MM.1S (cell line): ENCODE data around the gene SRRM2.

Source experiments
- DNase-seq: peaks from one replicate; pipeline ENCODE4 v3.0.0-alpha.2; 2015
- H2AFZ ChIP-seq: fragments of 300-600 bp; sonication (generic); 2 replicates; pipeline ENCODE4 v1.6.0; 2016; ENCODE audit warnings: antibody characterized with exemption, low read length
- H3F3A ChIP-seq: fragments of 300-600 bp; sonication (generic); 2 replicates; pipeline ENCODE4 v1.6.1; 2016; ENCODE audit warnings: mild to moderate bottlenecking, antibody characterized with exemption, low read length, moderate library complexity, mixed read lengths; ENCODE audit not compliant: insufficient read depth
- H3K27ac ChIP-seq: fragments of 300-600 bp; sonication (generic); 2 replicates; pipeline ENCODE4 v1.5.1; 2016; ENCODE audit warnings: mild to moderate bottlenecking, low read length
- H3K27me3 ChIP-seq: fragments of 300-600 bp; sonication (generic); replicated peaks from 2 replicates; pipeline ENCODE4 v1.6.0; 2016; ENCODE audit warnings: low read length; ENCODE audit not compliant: insufficient read depth
- H3K36me3 ChIP-seq: fragments of 300-600 bp; sonication (generic); replicated peaks from 2 replicates; pipeline ENCODE4 v1.6.1; 2016; ENCODE audit warnings: mild to moderate bottlenecking, low read length, mixed read lengths; ENCODE audit not compliant: insufficient read depth
- H3K4me1 ChIP-seq: fragments of 300-600 bp; sonication (generic); 2 replicates; pipeline ENCODE4 v1.6.1; 2016; ENCODE audit warnings: low read length, mixed read lengths
- H3K4me2 ChIP-seq: fragments of 300-600 bp; sonication (generic); 2 replicates; pipeline ENCODE4 v1.6.0; 2016; ENCODE audit warnings: low read depth, low read length
- H3K4me3 ChIP-seq: fragments of 300-600 bp; sonication (generic); 2 replicates; pipeline ENCODE4 v1.5.1; 2016; ENCODE audit warnings: low read length, mixed read lengths
- H3K79me2 ChIP-seq: fragments of 300-600 bp; sonication (generic); 2 replicates; pipeline ENCODE4 v1.6.1; 2016; ENCODE audit warnings: mixed run types, low read length, mixed read lengths
- H3K9ac ChIP-seq: fragments of 300-600 bp; sonication (generic); 2 replicates; pipeline ENCODE4 v1.6.1; 2016; ENCODE audit warnings: low read length, mixed read lengths
- H3K9me2 ChIP-seq: fragments of 300-600 bp; sonication (generic); replicated peaks from 2 replicates; pipeline ENCODE4 v1.6.1; 2016; ENCODE audit warnings: mild to moderate bottlenecking, low read length, mixed read lengths; ENCODE audit not compliant: insufficient read depth
- H3K9me3 ChIP-seq: fragments of 300-600 bp; sonication (generic); replicated peaks from 2 replicates; pipeline ENCODE4 v1.6.1; 2016; ENCODE audit warnings: mild to moderate bottlenecking, low read length, mixed read lengths; ENCODE audit not compliant: insufficient read depth
- H4K20me1 ChIP-seq: fragments of 300-600 bp; sonication (generic); 2 replicates; pipeline ENCODE4 v1.6.1; 2016; ENCODE audit warnings: mild to moderate bottlenecking, low read length, moderate library complexity, mixed read lengths; ENCODE audit not compliant: insufficient read depth
- EZH2 ChIP-seq: fragments of 300-600 bp; sonication (generic); optimal IDR thresholded peaks from 2 replicates; pipeline ENCODE3; 2017; ENCODE audit warnings: low read depth, mild to moderate bottlenecking, antibody characterized with exemption, low read length, mixed read lengths
- EZH2phosphoT487 ChIP-seq: fragments of 300-600 bp; sonication (generic); IDR thresholded peaks from 2 replicates; pipeline ENCODE4 v1.6.1; 2018; ENCODE audit warnings: antibody characterized with exemption, low read length
- TF ChIP-seq, protein P1 (sequence below): fragments of 300-600 bp; sonication (generic); IDR thresholded peaks from 2 replicates; pipeline ENCODE4 v1.5.1; 2016; ENCODE audit warnings: antibody characterized with exemption, low read length, mixed read lengths

Gene SRRM2

GRCh38 chr16:2767891-2768290 is 15.5 kb downstream of the SRRM2 start:
- H3K9ac ChIP-seq = no peak overlapping the region
- TF ChIP-seq EZH2phosphoT487 = no peak
- TF ChIP-seq EZH2 = no peak
- TF ChIP-seq, protein P1, sequence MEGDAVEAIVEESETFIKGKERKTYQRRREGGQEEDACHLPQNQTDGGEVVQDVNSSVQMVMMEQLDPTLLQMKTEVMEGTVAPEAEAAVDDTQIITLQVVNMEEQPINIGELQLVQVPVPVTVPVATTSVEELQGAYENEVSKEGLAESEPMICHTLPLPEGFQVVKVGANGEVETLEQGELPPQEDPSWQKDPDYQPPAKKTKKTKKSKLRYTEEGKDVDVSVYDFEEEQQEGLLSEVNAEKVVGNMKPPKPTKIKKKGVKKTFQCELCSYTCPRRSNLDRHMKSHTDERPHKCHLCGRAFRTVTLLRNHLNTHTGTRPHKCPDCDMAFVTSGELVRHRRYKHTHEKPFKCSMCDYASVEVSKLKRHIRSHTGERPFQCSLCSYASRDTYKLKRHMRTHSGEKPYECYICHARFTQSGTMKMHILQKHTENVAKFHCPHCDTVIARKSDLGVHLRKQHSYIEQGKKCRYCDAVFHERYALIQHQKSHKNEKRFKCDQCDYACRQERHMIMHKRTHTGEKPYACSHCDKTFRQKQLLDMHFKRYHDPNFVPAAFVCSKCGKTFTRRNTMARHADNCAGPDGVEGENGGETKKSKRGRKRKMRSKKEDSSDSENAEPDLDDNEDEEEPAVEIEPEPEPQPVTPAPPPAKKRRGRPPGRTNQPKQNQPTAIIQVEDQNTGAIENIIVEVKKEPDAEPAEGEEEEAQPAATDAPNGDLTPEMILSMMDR = no peak

DNA sequence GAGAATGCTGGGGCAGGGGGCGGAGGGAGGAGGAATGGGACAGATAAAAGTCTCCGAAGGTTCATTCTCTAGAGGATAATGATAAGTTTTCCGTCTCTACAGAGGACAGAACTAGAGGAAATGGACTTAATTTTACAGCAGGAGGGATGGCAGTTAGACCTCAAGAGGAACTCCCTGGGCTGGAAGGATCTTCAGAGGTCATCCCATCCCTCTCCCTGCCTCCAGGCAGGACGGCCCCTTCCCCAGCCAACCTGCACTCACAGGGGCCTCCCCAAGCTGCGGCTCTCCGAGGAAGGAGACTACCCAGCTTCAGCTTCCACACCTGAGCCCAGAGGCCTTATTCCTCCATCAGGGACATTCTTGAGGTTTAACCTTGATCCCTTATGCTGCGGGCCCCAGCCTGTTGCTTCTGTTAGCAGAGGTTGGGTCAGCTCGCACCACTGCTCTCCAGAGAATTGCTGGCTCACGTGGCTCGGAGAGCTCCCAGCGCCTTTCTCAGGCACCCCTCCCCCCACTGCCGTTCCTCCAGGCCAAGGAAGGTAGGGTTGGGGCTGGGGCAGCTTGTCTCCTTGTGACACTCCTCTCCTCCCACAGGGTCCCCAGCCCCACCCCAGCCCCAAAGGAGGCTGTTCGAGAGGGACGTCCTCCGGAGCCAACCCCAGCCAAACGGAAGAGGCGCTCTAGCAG is 16.1 kb downstream of the SRRM2 start:
- Histone ChIP-seq H3K27me3 (no peaks in the 10 kb centered on the region), H3K9me2 (no peaks in the 10 kb centered on the region), H3K27ac (no peak overlapping the region), H3F3A (peaks cover 38% of the 10 kb centered on the region), H3K4me1 (no peaks in the 10 kb centered on the region), H3K79me2 (peaks cover 53% of the 10 kb centered on the region), H4K20me1 (no peaks in the 10 kb centered on the region), H3K4me2 (no peak overlapping the region), H2AFZ (no peak overlapping the region), H3K4me3 (no peak overlapping the region), H3K9me3 (no peaks in the 10 kb centered on the region), H3K36me3 (peaks cover 37% of the 10 kb centered on the region), H3K9ac (no peak overlapping the region)
- TF ChIP-seq EZH2phosphoT487 = no peak
- TF ChIP-seq EZH2 = no peak
- TF ChIP-seq, protein P1 = no peak
- no peak for DNase-seq

More at GRCh38 chr16:2767891-2768290, 15.5 kb downstream of the SRRM2 start:
- Histone ChIP-seq H3K27ac (no peak overlapping the region), H3K27me3 (no peaks in the 10 kb centered on the region), H3K4me1 (no peaks in the 10 kb centered on the region), H3K9me3 (no peaks in the 10 kb centered on the region), H3K79me2 (peaks cover 59% of the 10 kb centered on the region), H3K4me2 (no peak overlapping the region), H2AFZ (no peak overlapping the region), H3K36me3 (peaks cover 44% of the 10 kb centered on the region), H3F3A (peaks cover 37% of the 10 kb centered on the region), H3K4me3 (no peak overlapping the region), H4K20me1 (no peaks in the 10 kb centered on the region), H3K9me2 (no peaks in the 10 kb centered on the region)
- DNase-seq = no peak

GRCh38 chr16:2769100-2769529 is 16.7 kb downstream of the SRRM2 start:
- no peaks in the 10 kb centered on the region for H3K27me3 ChIP-seq
- H3K4me1 ChIP-seq = no peaks in the 10 kb centered on the region
- H3K27ac ChIP-seq = no peak overlapping the region
- H3K36me3 ChIP-seq = peaks cover 32% of the 10 kb centered on the region
- H2AFZ ChIP-seq = no peak overlapping the region
- no peak overlapping the region for H3K4me3 ChIP-seq
- TF ChIP-seq EZH2 = no peak
- TF ChIP-seq, protein P1 = no peak
- no peak for TF ChIP-seq EZH2phosphoT487
- DNase-seq = no peak
- no peak overlapping the region for H3K4me2 ChIP-seq
- no peaks in the 10 kb centered on the region for H3K9me3 ChIP-seq
- peaks cover 47% of the 10 kb centered on the region for H3K79me2 ChIP-seq
- no peaks in the 10 kb centered on the region for H3K9me2 ChIP-seq
- no peak overlapping the region for H3K9ac ChIP-seq
- peaks cover 38% of the 10 kb centered on the region for H3F3A ChIP-seq
- H4K20me1 ChIP-seq = no peaks in the 10 kb centered on the region
